ENCODE measurements around the gene STH.

STH gene

DNA sequence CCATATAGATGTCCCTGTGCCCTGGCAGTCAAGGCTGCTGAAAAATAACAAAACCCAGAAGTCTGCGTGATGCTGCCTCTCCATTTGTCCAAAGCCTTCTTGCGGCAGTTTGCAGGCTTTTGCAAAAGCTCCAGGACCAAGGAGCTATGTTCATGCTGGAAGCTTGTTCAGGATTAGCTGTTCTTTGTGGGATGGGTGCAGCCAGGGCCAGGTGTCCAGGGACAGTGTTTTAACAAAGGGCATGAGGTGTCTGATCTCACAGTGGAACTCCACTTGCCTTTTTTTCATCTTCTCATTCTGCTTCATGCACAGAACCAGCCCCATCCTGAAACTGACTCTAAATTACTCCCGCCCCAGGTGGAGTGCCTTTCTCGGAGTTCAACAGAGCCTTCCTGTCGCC lies 31.7 kb upstream of the STH start:
- DNase-seq (ENCODE audit: low read depth in 2 of 2) = no peak

DNA sequence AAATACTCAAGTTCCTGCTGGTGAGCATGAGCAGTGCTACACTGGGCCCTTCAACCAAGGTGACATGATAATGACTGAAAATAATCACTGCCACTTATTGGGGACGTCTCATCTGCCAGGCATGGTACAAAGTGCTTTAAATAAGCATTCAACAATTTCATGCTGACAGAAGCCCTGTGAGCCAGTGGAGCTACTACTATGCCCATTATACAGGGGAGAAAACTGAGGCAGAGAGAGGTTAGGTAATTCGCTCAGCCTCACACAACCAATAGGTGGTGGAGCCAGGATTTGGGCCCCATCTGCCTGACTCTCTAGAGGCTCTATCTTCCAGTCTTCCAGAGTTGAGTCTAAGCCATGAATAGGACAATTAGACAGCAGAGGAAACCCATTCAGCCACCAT lies 30.3 kb upstream of the STH start:
- DNase-seq (ENCODE audit: low read depth in 2 of 2) = no peak

DNA sequence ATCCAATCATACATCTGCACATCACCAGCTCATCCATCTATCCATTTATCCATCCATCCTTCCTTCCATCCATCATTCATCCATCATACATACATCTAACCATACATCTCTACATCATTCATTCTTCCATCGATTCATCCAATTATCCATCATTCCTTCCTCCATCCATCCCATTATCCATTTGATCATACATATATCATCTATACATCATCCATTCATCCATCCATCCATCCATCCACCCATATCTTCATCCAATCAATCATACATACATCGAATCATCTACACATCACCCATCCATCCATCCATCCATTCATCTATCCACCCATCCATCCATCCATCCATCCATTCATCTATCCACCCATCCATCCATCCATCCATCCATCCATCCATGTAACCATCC lies 29.3 kb upstream of the STH start:
- DNase-seq (ENCODE audit: low read depth in 2 of 2) = no peak

DNA sequence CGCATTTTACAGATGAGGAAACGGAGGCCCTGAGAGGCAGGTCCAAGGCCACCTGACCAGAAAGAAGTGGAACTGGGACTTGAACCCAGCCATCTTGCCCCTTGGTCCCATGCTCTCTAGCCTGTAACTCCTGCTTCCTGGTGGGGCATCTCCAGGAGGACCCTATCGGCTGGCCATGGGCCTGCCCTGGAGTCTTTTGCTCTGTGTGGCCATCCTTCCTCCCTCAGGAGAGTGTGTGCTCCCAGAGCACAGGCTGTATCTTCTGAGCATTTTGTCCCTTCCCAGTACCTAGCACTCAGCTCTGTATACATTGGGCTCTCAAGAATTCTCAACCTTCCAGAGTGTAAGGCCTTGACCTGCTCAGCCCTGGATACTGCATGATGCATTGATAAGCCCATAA lies 28.4 kb upstream of the STH start:
- DNase-seq (ENCODE audit: low read depth in 2 of 2) = no peak

DNA sequence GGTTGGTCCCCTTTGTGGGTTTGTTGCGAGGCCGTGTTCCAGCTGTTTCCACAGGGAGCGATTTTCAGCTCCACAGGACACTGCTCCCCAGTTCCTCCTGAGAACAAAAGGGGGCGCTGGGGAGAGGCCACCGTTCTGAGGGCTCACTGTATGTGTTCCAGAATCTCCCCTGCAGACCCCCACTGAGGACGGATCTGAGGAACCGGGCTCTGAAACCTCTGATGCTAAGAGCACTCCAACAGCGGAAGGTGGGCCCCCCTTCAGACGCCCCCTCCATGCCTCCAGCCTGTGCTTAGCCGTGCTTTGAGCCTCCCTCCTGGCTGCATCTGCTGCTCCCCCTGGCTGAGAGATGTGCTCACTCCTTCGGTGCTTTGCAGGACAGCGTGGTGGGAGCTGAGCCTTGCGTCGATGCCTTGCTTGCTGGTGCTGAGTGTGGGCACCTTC lies 27.3 kb upstream of the STH start:
- no peak for DNase-seq (ENCODE audit: low read depth in 2 of 2)

DNA sequence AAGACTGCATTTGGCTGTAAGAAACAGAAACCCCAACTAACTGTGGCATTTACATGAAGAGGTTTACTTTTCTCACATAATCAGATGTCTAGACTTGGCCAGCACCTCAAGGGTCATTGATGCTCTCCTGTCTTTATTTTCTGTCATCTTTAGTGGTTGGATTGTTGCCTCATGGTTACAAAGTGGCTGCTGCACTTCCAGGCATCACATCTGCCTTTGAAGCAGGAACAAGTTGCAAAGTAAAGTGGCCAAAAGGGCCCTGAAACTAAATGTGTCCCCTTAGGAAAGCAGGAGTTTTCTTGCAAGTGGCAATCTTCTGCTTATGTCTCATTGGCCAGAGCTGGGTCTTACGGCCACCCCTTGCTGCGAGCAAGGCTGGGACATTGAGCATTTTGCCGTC lies 26.5 kb upstream of the STH start:
- DNase-seq (ENCODE audit: low read depth in 2 of 2) = no peak

DNA sequence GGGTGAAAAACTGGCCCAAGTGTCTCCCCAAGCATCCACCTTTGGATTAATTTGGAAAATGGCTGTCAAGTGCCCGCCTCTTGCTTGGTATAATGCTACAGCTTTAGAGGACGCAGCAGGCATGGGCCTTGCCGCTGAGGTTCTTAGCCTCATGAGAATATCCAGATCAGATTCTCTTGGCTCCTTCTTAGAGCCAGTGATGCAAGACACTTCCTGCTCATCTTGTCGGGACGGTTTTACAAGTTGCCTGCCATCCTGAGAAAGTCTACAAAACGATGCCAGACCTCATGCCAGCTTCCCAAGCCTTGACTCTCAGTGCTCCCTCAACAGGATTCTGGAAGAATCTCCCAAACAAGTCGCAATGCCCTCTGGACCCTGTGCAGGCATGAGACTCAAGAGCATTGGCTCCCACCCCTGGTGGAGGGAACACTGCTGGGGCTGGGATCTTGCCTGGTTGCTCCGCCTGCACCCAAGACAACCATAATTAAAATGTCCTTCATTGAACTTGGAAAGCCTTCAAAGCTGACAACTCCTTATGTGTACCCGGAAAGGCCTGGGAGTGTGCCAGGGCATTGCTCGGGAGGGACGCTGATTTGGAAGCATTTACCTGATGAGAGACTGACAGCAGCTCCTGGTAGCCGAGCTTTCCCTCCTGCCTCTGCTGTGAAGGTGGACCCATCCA lies 25.8 kb upstream of the STH start:
- DNase-seq (ENCODE audit: low read depth in 2 of 2) = no peak

DNA sequence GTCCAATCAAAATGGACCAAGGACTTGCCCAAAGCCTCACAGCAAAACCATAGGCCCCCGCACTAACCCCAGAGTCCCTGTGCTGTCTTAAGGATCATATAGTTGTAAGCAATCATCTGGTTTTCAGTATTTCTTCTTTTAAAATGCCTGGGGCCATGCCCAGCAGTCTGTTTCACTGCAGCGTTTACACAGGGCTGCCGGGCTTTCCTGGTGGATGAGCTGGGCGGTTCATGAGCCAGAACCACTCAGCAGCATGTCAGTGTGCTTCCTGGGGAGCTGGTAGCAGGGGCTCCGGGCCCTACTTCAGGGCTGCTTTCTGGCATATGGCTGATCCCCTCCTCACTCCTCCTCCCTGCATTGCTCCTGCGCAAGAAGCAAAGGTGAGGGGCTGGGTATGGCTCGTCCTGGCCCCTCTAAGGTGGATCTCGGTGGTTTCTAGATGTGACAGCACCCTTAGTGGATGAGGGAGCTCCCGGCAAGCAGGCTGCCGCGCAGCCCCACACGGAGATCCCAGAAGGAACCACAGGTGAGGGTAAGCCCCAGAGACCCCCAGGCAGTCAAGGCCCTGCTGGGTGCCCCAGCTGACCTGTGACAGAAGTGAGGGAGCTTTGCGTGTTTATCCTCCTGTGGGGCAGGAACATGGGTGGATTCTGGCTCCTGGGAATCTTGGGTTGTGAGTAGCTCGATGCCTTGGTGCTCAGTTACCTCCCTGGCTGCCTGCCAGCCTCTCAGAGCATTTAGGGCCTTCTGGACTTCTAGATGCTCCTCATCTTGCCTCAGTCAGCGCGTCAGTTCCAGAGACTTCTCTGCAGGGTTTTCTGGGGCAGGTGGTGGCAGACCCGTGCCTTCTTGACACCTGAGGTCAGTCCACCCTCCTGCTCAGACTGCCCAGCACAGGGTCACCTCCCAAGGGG lies 24.8 kb upstream of the STH start:
- DNase-seq (ENCODE audit: low read depth in 2 of 2) = no peak

DNA sequence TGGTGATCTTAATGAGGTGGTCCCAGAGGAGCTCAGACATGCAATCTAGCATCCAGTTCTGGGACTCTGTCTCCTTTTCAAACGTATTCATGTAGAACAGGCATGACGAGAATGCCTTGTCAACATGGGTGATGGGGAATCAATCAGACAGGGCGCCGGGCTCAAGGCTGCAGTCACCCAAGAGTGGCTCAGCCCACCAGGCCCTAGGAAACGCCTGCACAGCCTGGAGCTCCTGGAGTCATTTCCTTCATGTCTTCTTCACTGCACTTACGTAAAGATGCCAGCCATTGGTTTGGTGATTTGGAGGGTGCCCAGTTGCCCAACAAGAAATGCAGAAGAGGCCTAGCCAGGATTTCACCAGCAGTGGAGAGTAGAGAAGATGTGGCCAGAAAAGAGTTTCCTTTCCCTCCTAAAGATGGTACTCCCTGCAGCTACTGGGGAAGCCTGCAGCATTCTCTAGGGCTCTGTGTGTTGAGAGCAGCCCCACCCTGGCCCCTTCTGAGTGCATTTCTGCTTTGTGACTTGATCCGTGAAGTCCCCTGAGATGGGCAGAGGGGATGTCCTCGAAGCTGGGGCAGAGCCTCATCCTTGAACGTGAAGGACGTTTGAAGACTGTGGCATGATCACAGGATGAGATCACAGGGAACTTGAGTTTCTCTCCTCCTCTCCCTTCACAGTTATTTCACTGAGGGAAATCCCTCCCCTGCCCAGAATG lies 24.0 kb upstream of the STH start:
- no peak for DNase-seq (ENCODE audit: low read depth in 2 of 2)

DNA sequence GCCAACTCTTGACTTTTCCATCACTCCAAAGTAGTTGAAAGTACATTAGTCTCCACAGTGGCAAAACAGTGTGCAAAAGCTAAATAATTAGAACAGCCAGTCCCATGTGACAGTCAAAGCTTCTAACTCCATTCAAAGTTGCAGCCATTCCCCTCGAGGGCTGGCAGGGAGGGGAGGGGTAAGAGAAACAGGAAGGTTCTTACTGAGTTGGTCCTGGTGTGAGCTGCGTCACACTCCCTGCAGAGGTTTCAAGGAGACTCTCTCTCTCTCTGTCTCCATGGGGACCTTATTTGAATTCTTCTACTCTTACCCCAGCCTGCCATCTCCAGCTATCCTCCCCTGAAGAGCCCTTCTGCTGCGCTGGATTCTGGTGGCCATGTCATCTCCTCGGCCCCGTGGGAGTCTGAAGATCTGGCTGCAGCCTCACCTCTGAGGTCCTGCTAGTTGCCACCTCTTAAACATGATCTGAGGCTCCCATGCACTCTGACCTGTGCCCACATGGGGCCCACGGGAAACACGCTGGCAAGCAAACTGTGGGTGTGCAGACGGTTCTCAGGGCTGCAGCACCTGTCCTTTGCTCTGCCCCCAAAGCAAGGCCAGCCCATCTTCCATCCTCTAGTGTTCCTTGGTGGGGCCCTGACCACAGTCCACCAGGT lies 23.3 kb upstream of the STH start:
- no peak for DNase-seq (ENCODE audit: low read depth in 2 of 2)

DNA sequence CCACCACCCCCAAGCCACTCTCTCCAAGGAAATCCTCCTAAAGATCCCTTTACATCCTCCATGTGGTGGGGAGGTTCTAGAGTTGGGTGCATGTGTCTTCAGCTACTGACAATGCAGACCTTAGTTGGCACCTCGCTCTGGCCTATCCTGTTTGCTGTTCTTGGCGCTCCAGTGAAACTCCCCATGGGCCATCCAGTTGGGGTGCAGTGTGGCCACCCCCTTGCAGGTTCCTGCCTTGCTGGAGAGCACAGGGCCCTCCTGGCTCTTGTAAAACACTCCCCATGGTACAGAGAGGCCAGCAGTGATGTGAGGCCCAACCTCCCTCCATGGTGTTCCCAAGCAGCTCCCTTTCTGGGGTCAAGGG lies 22.7 kb upstream of the STH start:
- no peak for DNase-seq (ENCODE audit: low read depth in 2 of 2)

DNA sequence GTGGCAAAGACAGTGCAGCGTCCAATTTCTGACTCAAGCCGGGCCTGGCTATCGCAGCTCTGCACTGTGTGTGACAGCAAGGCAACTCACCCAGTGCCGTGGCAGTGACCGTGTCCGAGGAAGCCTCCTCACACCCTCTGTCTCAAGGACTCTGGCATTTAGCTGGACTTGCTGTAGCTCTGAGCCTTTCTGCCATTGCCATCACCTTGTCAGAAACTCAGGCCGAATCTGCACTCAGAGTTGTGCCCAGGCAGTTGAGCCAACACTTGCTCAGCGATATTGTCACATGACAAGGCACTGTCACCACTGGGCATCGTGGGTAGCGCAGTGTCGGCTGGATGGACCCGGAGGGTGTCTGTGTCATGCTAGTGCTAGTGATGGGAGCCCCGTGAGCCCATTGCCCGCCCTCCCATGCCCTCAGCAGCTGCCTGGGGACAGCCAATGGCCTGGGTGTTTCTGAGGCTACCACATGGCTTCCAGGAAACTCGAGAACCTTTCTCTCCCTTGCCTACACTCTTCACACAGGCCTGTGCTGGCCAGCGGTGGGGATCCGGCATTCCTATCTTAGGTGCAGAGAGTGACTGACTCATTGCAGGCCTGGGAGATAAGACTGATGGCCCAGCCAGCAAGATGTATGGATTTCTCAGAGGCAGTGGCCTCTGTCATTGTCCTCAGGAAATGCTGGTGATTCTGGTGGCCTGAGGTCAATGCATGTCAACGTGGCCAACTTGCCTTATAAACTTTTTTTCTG lies 22.1 kb upstream of the STH start:
- no peak for DNase-seq (ENCODE audit: low read depth in 2 of 2)

DNA sequence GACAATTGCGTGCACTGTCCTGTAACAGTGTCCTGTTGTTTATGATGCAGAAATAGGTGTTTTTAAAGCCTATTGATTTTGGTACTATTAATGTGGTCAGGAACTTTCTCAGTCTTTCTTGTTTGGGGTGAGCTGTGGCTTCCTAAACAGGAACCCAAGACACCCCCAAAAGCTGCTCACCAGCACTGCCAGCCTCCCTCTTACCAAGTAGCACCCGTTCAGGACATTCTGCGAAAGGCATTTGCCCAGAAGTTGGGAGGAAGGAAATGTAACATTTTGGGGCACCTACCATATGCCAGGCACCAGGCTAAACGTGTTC lies 21.6 kb upstream of the STH start:
- no peak for DNase-seq (ENCODE audit: low read depth in 2 of 2)

DNA sequence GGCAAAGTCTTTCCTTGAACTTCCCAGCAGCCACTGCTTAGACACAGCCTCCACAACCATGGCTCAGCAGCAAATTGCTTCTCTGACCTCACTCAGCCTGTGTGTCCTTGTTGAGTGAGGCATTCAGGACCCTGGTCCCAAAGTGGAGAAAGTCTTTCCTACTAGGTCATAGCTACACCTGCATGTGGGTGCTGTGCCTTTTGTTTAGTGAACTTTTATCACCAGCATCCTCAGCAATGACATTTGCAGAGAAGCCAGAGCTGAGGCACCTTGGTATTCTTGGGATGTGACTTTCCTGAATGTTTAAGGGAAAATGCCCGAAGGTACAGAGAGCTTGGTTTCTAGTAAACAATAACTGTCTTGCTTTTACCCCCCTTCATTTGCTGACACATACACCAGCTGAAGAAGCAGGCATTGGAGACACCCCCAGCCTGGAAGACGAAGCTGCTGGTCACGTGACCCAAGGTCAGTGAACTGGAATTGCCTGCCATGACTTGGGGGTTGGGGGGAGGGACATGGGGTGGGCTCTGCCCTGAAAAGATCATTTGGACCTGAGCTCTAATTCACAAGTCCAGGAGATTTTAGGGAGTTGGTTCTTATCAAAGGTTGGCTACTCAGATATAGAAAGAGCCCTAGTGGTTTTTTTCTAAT lies 20.9 kb upstream of the STH start:
- DNase-seq (ENCODE audit: low read depth in 2 of 2) = no peak

DNA sequence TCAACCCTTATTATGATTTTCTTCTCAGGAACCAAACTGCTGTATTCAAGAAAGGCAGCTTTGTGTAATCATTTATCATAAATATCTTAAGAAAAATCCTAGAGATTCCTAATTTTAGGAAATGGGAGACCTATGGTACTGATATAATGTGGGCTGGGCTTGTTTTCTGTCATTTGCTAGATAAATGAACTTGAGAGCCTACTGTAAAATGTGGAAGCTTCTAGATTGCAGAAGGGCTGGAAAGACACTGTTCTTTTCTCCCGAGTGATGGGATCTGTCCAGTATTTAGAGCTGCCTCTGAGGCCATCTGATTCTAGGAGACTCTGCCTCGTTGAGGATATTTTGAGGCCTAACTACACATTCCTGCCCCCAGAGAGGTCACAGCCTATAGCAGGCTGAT lies 19.9 kb upstream of the STH start:
- DNase-seq (ENCODE audit: low read depth in 2 of 2) = no peak

DNA sequence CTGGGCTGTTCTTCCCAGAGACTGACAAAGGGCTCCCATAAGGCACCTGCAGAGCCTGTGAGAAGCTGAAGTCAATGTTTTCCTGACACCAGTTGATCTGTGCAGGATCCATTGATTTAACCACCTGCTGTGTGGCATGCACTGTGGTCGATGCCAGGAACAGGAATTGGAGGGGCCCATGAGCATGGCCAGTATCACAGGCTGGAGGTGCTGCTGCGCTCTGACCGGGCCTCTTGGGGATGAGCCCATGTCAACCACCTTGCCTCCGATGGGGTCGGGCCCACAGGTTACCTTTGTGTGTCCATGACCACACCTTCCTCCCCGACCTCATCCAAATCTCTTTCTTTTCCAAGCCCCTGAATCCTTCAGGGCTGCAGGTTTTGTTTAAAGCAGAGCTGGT lies 18.2 kb upstream of the STH start:
- DNase-seq (ENCODE audit: low read depth in 2 of 2) = no peak

DNA sequence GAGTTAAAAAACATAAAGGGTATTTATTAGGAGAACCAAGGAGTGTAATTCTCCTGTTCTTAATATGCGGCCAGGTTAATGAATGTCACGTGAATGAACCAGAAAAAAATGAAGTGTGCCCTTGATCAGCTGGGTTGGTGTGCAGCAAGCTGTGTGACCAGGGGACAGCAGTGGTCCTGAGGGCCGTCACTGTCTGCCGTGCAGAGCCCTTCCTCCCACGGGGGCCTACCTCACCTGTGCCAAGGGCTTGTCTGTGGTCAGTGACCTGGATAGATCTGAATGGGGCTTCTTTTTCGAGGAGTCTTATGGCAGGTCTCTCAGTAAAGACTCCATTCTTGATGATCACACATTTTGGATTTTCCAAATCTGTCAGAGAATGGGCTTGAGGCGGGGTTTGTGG lies 17.7 kb upstream of the STH start:
- DNase-seq (ENCODE audit: low read depth in 2 of 2) = no peak

DNA sequence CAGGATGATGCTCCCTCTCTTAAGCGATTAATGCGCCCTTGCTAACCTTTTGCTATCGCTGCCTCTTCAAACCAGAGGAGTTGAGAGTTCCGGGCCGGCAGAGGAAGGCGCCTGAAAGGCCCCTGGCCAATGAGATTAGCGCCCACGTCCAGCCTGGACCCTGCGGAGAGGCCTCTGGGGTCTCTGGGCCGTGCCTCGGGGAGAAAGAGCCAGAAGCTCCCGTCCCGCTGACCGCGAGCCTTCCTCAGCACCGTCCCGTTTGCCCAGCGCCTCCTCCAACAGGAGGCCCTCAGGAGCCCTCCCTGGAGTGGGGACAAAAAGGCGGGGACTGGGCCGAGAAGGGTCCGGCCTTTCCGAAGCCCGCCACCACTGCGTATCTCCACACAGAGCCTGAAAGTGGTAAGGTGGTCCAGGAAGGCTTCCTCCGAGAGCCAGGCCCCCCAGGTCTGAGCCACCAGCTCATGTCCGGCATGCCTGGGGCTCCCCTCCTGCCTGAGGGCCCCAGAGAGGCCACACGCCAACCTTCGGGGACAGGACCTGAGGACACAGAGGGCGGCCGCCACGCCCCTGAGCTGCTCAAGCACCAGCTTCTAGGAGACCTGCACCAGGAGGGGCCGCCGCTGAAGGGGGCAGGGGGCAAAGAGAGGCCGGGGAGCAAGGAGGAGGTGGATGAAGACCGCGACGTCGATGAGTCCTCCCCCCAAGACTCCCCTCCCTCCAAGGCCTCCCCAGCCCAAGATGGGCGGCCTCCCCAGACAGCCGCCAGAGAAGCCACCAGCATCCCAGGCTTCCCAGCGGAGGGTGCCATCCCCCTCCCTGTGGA lies 16.0 kb upstream of the STH start:
- DNase-seq (ENCODE audit: low read depth in 2 of 2) = no peak

DNA sequence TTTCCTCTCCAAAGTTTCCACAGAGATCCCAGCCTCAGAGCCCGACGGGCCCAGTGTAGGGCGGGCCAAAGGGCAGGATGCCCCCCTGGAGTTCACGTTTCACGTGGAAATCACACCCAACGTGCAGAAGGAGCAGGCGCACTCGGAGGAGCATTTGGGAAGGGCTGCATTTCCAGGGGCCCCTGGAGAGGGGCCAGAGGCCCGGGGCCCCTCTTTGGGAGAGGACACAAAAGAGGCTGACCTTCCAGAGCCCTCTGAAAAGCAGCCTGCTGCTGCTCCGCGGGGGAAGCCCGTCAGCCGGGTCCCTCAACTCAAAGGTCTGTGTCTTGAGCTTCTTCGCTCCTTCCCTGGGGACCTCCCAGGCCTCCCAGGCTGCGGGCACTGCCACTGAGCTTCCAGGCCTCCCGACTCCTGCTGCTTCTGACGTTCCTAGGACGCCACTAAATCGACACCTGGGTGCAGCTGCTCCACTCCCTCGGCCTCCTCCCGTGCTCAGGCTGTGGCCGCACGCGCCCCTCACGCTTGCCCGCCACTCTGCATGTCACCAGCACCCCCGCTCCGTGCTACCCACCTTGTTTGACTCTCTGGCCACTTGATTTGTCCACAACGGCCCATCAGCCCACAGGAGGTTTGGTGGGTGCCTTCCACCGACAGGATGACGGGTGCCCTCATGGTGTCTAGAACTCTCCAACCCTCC lies 15.3 kb upstream of the STH start:
- DNase-seq (ENCODE audit: low read depth in 2 of 2) = no peak

DNA sequence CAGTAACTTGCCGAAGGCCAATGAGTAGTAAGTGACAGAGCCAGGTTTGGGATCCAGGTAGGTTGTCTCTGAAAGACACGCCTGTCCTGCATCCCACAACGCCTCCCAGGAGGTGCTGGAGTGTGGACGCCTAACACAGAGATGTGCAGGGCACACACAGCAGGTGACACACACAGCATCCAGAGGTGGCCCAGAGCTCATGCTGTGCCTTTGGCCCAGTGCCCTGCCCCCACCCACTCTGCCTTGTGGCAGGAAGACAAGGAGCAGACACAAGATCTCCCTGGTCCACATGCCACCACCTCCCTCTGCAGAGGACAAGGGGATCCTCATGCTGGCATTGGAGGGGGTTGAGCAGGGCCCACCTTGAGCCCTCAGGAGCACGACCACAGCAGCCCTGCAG lies 14.7 kb upstream of the STH start:
- DNase-seq (ENCODE audit: low read depth in 2 of 2) = no peak
